ENCODE data around the gene ADAR. TPM values are rescaled to one million over a fixed set of nuclear protein-coding genes. Genes with fewer than 3 reads are reported as not detected.

ADAR gene
- total RNA-seq, 1 experiment from 2014 or later, result 136 TPM

DNA sequence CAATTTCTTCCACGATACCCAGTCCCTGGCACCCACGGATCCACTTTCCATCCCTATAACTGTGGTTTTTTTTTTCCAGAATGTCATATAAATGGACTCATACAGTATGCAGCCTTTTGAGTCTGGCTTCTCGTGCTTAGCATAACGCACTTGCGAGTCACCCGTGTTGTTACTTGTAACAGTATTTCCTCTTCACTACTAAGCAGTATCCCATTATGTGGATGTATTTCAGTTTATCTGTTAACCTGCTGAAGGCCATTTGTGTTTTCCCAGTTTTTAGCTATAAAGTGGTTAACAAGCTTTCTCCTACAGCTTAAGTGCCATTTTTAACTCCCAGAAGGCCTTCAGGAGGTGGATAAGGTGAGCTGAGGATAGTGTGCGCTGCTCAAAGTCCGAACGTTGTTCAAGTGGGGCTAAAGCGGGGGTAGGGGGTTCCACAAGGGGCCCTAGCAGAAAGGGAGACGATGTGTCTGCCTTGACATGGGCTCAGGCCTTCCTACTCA lies 829 bp downstream of the ADAR start:
- no peak for TF ChIP-seq EZH2 (IDR thresholded peaks at IDR 0.05; ENCODE audit: low read length, unreplicated experiment)
- TF ChIP-seq EZH2phosphoT487 (IDR thresholded peaks at IDR 0.05; ENCODE audit: borderline replicate concordance, low read length), result no peak
- TF ChIP-seq, protein P1, sequence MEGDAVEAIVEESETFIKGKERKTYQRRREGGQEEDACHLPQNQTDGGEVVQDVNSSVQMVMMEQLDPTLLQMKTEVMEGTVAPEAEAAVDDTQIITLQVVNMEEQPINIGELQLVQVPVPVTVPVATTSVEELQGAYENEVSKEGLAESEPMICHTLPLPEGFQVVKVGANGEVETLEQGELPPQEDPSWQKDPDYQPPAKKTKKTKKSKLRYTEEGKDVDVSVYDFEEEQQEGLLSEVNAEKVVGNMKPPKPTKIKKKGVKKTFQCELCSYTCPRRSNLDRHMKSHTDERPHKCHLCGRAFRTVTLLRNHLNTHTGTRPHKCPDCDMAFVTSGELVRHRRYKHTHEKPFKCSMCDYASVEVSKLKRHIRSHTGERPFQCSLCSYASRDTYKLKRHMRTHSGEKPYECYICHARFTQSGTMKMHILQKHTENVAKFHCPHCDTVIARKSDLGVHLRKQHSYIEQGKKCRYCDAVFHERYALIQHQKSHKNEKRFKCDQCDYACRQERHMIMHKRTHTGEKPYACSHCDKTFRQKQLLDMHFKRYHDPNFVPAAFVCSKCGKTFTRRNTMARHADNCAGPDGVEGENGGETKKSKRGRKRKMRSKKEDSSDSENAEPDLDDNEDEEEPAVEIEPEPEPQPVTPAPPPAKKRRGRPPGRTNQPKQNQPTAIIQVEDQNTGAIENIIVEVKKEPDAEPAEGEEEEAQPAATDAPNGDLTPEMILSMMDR (conservative IDR thresholded peaks at IDR 0.05; ENCODE audit: low read depth, low read length), result no peak
- peak; percentile 33 for DNase-seq

DNA sequence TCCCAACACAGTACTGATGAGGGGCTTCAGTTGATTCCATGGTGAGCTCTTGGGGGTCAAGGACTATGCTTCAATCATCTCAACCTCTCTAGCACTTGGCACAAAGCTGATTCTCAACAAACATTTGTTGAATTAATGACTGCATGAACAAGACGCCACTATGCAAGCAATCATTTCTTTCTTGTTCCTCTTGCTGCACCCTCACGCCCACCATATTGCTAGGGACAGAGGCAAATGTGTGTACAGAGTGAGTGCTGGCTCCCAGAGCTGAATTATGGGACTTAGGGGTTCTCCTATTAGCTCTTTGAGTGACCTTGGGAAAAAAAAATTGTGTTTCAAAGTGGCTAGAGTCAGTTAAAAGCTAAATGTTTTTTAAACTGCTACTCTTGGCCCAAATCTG lies 2.5 kb downstream of the ADAR start:
- peaks cover 94% of the 10 kb centered on the region for H3K79me2 ChIP-seq (ENCODE audit: low read length)
- POLR2A ChIA-PET (ENCODE audit: unreplicated experiment), result no interaction called here
- ATAC-seq (no peak), DNase-seq (no peak)
- H3K27me3 ChIP-seq (ENCODE audit: low read length), result no peaks in the 10 kb centered on the region
- H3K9me3 ChIP-seq (ENCODE audit: low read length), result no peaks in the 10 kb centered on the region
- no peak overlapping the region for H2AFZ ChIP-seq (ENCODE audit: low read length)
- no peak overlapping the region for H3K4me3 ChIP-seq (ENCODE audit: low read length)
- H3K27ac ChIP-seq (ENCODE audit: low read length), result no peak overlapping the region
- no peaks in the 10 kb centered on the region for H3F3A ChIP-seq (ENCODE audit: low read length, unreplicated experiment)
- no peak overlapping the region for H3K4me2 ChIP-seq (ENCODE audit: low read length)
- CTCF ChIA-PET, result no interaction called here
- peaks cover 17% of the 10 kb centered on the region for H3K4me1 ChIP-seq (ENCODE audit: insufficient read depth, low read length)
- intact Hi-C loops (cut with micrococcal nuclease), result loop anchor here (5.0 kb wide), 1 partner anchor 332 kb away; the partner anchor contains the start of gene PMVK
- no peak overlapping the region for H3K9ac ChIP-seq (ENCODE audit: low read length)
- H3K36me3 ChIP-seq (ENCODE audit: low read depth, low read length), result peaks cover 30% of the 10 kb centered on the region
- no peaks in the 10 kb centered on the region for H3K9me2 ChIP-seq (replicated peaks; ENCODE audit: low read length)
- TF ChIP-seq, protein P1 (conservative IDR thresholded peaks at IDR 0.05; ENCODE audit: low read depth, low read length), result no peak
- TF ChIP-seq EZH2 (IDR thresholded peaks at IDR 0.05; ENCODE audit: low read length, unreplicated experiment) (no peak), EZH2phosphoT487 (IDR thresholded peaks at IDR 0.05; ENCODE audit: borderline replicate concordance, low read length) (no peak)
- BruUV-seq (replicated peaks), result no TSS peak
- H4K20me1 ChIP-seq (ENCODE audit: low read length), result peaks cover 21% of the 10 kb centered on the region

More for the DNA sequence above, 829 bp downstream of the ADAR start:
- peak; percentile 16 for ATAC-seq
- no peaks in the 10 kb centered on the region for H3K9me2 ChIP-seq (replicated peaks; ENCODE audit: low read length)
- peaks cover 21% of the 10 kb centered on the region for H4K20me1 ChIP-seq (ENCODE audit: low read length)
- H3K79me2 ChIP-seq (ENCODE audit: low read length), result peaks cover 93% of the 10 kb centered on the region
- peak overlapping the region; percentile 98 for H3K9ac ChIP-seq (ENCODE audit: low read length)
- H3K4me2 ChIP-seq (ENCODE audit: low read length), result peak overlapping the region; percentile 88
- intact Hi-C loops (cut with micrococcal nuclease), result loop anchor here (5.0 kb wide), 1 partner anchor 330 kb away; the partner anchor contains the start of gene PMVK
- no peaks in the 10 kb centered on the region for H3K27me3 ChIP-seq (ENCODE audit: low read length)
- H2AFZ ChIP-seq (ENCODE audit: low read length), result peak overlapping the region; percentile 81; the same call in 1 of the 2 replicates
- no peaks in the 10 kb centered on the region for H3F3A ChIP-seq (ENCODE audit: low read length, unreplicated experiment)
- ChIA-PET POLR2A (ENCODE audit: unreplicated experiment) (interaction anchor here (0.8 kb wide), 1 partner anchor 62 kb away, joined by 16 read pairs; no protein-coding TSS in a partner anchor), CTCF (no interaction called here)
- peaks cover 17% of the 10 kb centered on the region for H3K4me1 ChIP-seq (ENCODE audit: insufficient read depth, low read length)
- peaks cover 14% of the 10 kb centered on the region for H3K36me3 ChIP-seq (ENCODE audit: low read depth, low read length)
- TSS peak; percentile 83 for BruUV-seq (replicated peaks)
- peak overlapping the region; percentile 85 for H3K27ac ChIP-seq (ENCODE audit: low read length)
- no peaks in the 10 kb centered on the region for H3K9me3 ChIP-seq (ENCODE audit: low read length)
- peak overlapping the region; percentile 97 for H3K4me3 ChIP-seq (ENCODE audit: low read length)

DNA sequence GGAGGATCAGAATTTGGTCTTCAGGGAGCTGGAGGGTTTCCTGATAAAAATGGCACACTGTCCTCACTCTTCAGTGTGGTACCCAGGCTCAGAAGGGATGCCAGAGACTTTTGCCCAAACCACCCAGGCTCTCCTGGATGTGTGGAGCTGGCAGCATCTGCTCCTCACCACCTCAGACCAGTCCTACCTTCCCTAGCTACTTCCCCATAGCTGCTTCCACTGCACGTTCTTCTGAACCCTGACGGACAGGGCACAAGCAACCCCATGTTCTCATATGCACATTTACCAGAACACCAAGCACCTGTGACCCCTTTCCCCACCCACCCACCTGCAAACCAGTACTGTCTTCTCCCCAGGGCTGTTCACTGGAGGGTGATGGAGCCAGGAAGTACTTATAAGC lies 4.7 kb downstream of the ADAR start:
- H3K9me2 ChIP-seq (replicated peaks; ENCODE audit: low read length), result no peaks in the 10 kb centered on the region
- H2AFZ ChIP-seq (ENCODE audit: low read length), result no peak overlapping the region
- peaks cover 38% of the 10 kb centered on the region for H3K36me3 ChIP-seq (ENCODE audit: low read depth, low read length)
- intact Hi-C loops (cut with micrococcal nuclease), result no loop called here
- H3F3A ChIP-seq (ENCODE audit: low read length, unreplicated experiment), result no peaks in the 10 kb centered on the region
- no peak overlapping the region for H3K27ac ChIP-seq (ENCODE audit: low read length)
- no peaks in the 10 kb centered on the region for H3K9me3 ChIP-seq (ENCODE audit: low read length)
- ChIA-PET POLR2A (ENCODE audit: unreplicated experiment) (no interaction called here), CTCF (no interaction called here)
- ATAC-seq (no peak), DNase-seq (no peak)
- H3K79me2 ChIP-seq (ENCODE audit: low read length), result peaks cover 90% of the 10 kb centered on the region
- H3K4me1 ChIP-seq (ENCODE audit: insufficient read depth, low read length), result peaks cover 6% of the 10 kb centered on the region
- no peak overlapping the region for H3K9ac ChIP-seq (ENCODE audit: low read length)
- no peak overlapping the region for H3K4me2 ChIP-seq (ENCODE audit: low read length)
- H3K27me3 ChIP-seq (ENCODE audit: low read length), result no peaks in the 10 kb centered on the region
- TF ChIP-seq EZH2 (IDR thresholded peaks at IDR 0.05; ENCODE audit: low read length, unreplicated experiment), result no peak
- no TSS peak for BruUV-seq (replicated peaks)
- peaks cover 32% of the 10 kb centered on the region for H4K20me1 ChIP-seq (ENCODE audit: low read length)
- H3K4me3 ChIP-seq (ENCODE audit: low read length), result no peak overlapping the region

Data from PC-3 (cell line).